ENCODE results near the gene OXCT1. TPM values are rescaled to one million over a fixed set of nuclear protein-coding genes. Genes with fewer than 3 reads are reported as not detected.

The OXCT1 gene
- total and polyA plus RNA-seq, 2 of the 4 experiments (the other 2 are of a cell fraction), result 14.2 to 16.3 TPM

DNA sequence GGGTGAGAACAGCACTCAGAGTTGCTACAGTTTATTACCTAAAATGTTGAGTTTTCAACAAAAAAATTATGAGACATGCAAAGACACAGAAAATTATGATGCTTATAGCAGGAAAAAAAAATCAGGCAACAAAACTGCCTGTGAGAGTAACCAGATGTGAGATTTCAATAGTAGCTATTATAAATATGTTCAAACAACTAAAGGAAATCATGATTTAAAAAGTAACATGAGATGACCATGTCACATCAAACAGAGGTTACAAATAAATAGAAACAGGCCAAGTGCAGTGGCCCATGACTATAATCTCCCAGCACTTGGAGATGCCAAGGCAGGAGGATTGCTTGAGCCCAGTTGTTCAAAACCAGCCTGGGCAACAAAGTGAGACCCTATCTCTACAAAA is 21.8 kb upstream of the OXCT1 start:
- dilution Hi-C loops (cut with HindIII; ENCODE audit: low sequenced_read_pairs, unreplicated experiment), result no loop called here
- CTCF ChIA-PET, result no interaction called here
- H3K79me1 ChIP-seq (ENCODE audit: low read depth in 1 of 2, low read length in 2 of 2), result no peaks in the 10 kb centered on the region

More for the DNA sequence above, 21.8 kb upstream of the OXCT1 start:
- Histone ChIP-seq H4K8ac (ENCODE audit: low read depth in 2 of 2, low read length in 2 of 2) (no peak overlapping the region), H2AK5ac (ENCODE audit: low read depth, low read length) (no peak overlapping the region), H2BK20ac (ENCODE audit: low read depth, low read length) (no peak overlapping the region), H2BK5ac (ENCODE audit: low read depth, low read length, poor library complexity, severe bottlenecking) (no peak overlapping the region), H3K23ac (ENCODE audit: low read depth, low read length) (no peak overlapping the region), H3K56ac (ENCODE audit: extremely low read depth, insufficient read depth, low read length) (no peak overlapping the region), H3K4me3 (ENCODE audit: insufficient read depth, low read depth, low read length) (no peak overlapping the region), H3K9me1 (ENCODE audit: insufficient read depth, low read length) (no peaks in the 10 kb centered on the region), H3K9ac (ENCODE audit: low read depth, low read length) (no peak overlapping the region), H3K36me3 (ENCODE audit: control insufficient read depth, insufficient read depth, low read length) (no peaks in the 10 kb centered on the region), H3K9me3 (ENCODE audit: control insufficient read depth, insufficient read depth, low read length) (no peaks in the 10 kb centered on the region), H3K4me1 (ENCODE audit: control insufficient read depth, insufficient read depth, low read length) (no peaks in the 10 kb centered on the region), H2AK9ac (replicated peaks; ENCODE audit: low read depth, low read length, poor library complexity) (no peak overlapping the region), H4K91ac (ENCODE audit: insufficient read depth, low read depth, low read length) (no peak overlapping the region), H3K18ac (ENCODE audit: low read depth, low read length) (no peak overlapping the region), H3K4ac (ENCODE audit: low read depth, low read length) (no peak overlapping the region), H2AFZ (replicated peaks; ENCODE audit: low read length, poor library complexity) (no peak overlapping the region), H3K27ac (ENCODE audit: insufficient read depth, low read length) (no peak overlapping the region), H3K4me2 (ENCODE audit: low read depth, low read length) (no peak overlapping the region), H4K20me1 (ENCODE audit: insufficient read depth, low read length) (no peaks in the 10 kb centered on the region), H3K27me3 (ENCODE audit: control insufficient read depth, insufficient read depth, low read length) (peaks cover 8% of the 10 kb centered on the region), H2BK15ac (ENCODE audit: low read depth, low read length) (no peak overlapping the region), H2BK120ac (ENCODE audit: low read depth, low read length) (no peak overlapping the region), H4K5ac (ENCODE audit: low read depth, low read length) (no peak overlapping the region), H3K14ac (replicated peaks; ENCODE audit: low read depth, low read length) (no peak overlapping the region)
- DNase-seq (no peak), ATAC-seq (ENCODE audit: low read depth) (no peak)
- intact Hi-C loops (cut with micrococcal nuclease), result no loop called here
- no TSS peak for BruUV-seq (replicated peaks)
- in situ Hi-C loops (cut with MboI; ENCODE audit: low sequenced_read_pairs), result no loop called here
- POLR2A ChIA-PET (ENCODE audit: unreplicated experiment), result no interaction called here
- TF ChIP-seq CTCF (conservative IDR thresholded peaks at IDR 0.05; ENCODE audit: low read depth, low read length) (no peak), CEBPB (IDR thresholded peaks at IDR 0.05; ENCODE audit: low read depth, low read length) (no peak), RCOR1 (IDR thresholded peaks at IDR 0.05; ENCODE audit: insufficient replicate concordance, low read length) (no peak), FOS (IDR thresholded peaks at IDR 0.05; ENCODE audit: low read depth, low read length) (no peak), MAZ (IDR thresholded peaks at IDR 0.05; ENCODE audit: borderline replicate concordance, low read depth, low read length) (no peak), RFX5 (IDR thresholded peaks at IDR 0.05; ENCODE audit: low read depth, low read length) (no peak), POLR2A (IDR thresholded peaks at IDR 0.05; ENCODE audit: low read depth, low read length) (no peak), USF2 (IDR thresholded peaks at IDR 0.05; ENCODE audit: low read depth, low read length) (no peak), SMC3 (IDR thresholded peaks at IDR 0.05; ENCODE audit: low read depth, low read length) (no peak), MXI1 (IDR thresholded peaks at IDR 0.05; ENCODE audit: borderline replicate concordance, low read depth, low read length) (no peak), CHD1 (IDR thresholded peaks at IDR 0.05; ENCODE audit: low read depth, low read length) (no peak)
- TF ChIP-seq, protein P1, sequence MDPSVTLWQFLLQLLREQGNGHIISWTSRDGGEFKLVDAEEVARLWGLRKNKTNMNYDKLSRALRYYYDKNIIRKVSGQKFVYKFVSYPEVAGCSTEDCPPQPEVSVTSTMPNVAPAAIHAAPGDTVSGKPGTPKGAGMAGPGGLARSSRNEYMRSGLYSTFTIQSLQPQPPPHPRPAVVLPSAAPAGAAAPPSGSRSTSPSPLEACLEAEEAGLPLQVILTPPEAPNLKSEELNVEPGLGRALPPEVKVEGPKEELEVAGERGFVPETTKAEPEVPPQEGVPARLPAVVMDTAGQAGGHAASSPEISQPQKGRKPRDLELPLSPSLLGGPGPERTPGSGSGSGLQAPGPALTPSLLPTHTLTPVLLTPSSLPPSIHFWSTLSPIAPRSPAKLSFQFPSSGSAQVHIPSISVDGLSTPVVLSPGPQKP (IDR thresholded peaks at IDR 0.05; ENCODE audit: borderline replicate concordance, low read depth, low read length), result no peak
